ACC112 (cell line): Measurements from ENCODE around the gene ATAD2B.

Experiments used
- H2AFZ ChIP-seq: fragments of 200-600 bp; sonication (generic); one replicate; pipeline ENCODE4 v1.6.0; 2017; ENCODE audit warnings: antibody characterized with exemption, low read length; ENCODE audit not compliant: unreplicated experiment
- H3K27ac ChIP-seq: fragments of 200-600 bp; sonication (generic); 2 replicates; pipeline ENCODE4 v1.5.1; 2014; ENCODE audit warnings: low read depth, mild to moderate bottlenecking, antibody characterized with exemption, low read length, moderate library complexity
- H3K27me3 ChIP-seq: fragments of 200-600 bp; sonication (generic); 2 replicates; pipeline ENCODE4 v1.6.1; 2014; ENCODE audit warnings: mild to moderate bottlenecking, antibody characterized with exemption, low read length, moderate library complexity, mixed read lengths; ENCODE audit not compliant: insufficient read depth
- H3K36me3 ChIP-seq: fragments of 200-600 bp; sonication (generic); 2 replicates; pipeline ENCODE4 v1.6.1; 2016; ENCODE audit warnings: mild to moderate bottlenecking, antibody characterized with exemption, low read length, moderate library complexity, mixed read lengths; ENCODE audit not compliant: insufficient read depth
- H3K4me1 ChIP-seq: fragments of 200-600 bp; sonication (generic); one replicate; pipeline ENCODE4 v1.6.1; 2016; ENCODE audit warnings: low read length, mixed read lengths; ENCODE audit not compliant: insufficient read depth, unreplicated experiment, control insufficient read depth
- H3K4me3 ChIP-seq: fragments of 200-600 bp; sonication (generic); 2 replicates; pipeline ENCODE4 v1.5.1; 2014; ENCODE audit warnings: mild to moderate bottlenecking, low read depth, low read length
- H3K79me2 ChIP-seq: fragments of 200-600 bp; sonication (generic); one replicate; pipeline ENCODE4 v1.6.0; 2016; ENCODE audit warnings: low read length; ENCODE audit not compliant: control insufficient read depth, unreplicated experiment, insufficient read depth

Gene ATAD2B

GRCh38 chr2:23718931-23719700 lies 207.8 kb downstream of the ATAD2B start:
- Histone ChIP-seq H3K79me2 (peaks cover 2% of the 10 kb centered on the region), H3K4me3 (no peak overlapping the region), H2AFZ (no peak overlapping the region)

DNA sequence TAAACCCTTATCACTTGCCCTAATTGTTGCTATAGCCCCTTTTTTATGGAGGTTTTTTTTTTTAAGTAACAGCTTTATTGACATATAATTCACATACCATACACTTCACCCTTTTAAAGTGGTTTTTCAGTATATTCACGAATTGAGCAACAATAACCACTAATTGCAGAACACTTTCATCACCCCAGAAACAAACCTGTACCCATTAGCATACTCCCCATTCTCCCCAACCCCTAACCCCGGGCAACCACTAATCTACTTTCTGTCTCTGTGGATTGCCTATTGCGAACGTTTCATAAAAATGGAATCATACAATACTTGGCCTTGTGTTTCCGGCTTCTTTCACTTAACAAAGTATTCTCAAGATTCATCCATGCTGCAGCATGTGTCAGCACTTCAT lies 213.6 kb downstream of the ATAD2B start:
- H3K27me3 ChIP-seq = no peaks in the 10 kb centered on the region
- H3K79me2 ChIP-seq = no peaks in the 10 kb centered on the region
- no peaks in the 10 kb centered on the region for H3K4me1 ChIP-seq
- no peaks in the 10 kb centered on the region for H3K36me3 ChIP-seq
- no peak overlapping the region for H2AFZ ChIP-seq
- H3K27ac ChIP-seq = no peak overlapping the region
- no peak overlapping the region for H3K4me3 ChIP-seq

More at GRCh38 chr2:23718931-23719700, 207.8 kb downstream of the ATAD2B start:
- H3K36me3 ChIP-seq = 0 out of 2 replicates have a peak, but pooled peaks cover 4% of the 10 kb centered on the region
- H3K4me1 ChIP-seq = no peaks in the 10 kb centered on the region
- no peak overlapping the region for H3K27ac ChIP-seq
- H3K27me3 ChIP-seq = no peaks in the 10 kb centered on the region

- Histone ChIP-seq H3K36me3 (no peaks in the 10 kb centered on the region), H3K4me1 (no peaks in the 10 kb centered on the region), H3K27me3 (no peaks in the 10 kb centered on the region), H3K4me3 (no peak overlapping the region), H2AFZ (no peak overlapping the region), H3K27ac (no peak overlapping the region), H3K79me2 (no peaks in the 10 kb centered on the region)
Measured at GRCh38 chr2:23712756-23713151, 214.2 kb downstream of the ATAD2B start.

DNA sequence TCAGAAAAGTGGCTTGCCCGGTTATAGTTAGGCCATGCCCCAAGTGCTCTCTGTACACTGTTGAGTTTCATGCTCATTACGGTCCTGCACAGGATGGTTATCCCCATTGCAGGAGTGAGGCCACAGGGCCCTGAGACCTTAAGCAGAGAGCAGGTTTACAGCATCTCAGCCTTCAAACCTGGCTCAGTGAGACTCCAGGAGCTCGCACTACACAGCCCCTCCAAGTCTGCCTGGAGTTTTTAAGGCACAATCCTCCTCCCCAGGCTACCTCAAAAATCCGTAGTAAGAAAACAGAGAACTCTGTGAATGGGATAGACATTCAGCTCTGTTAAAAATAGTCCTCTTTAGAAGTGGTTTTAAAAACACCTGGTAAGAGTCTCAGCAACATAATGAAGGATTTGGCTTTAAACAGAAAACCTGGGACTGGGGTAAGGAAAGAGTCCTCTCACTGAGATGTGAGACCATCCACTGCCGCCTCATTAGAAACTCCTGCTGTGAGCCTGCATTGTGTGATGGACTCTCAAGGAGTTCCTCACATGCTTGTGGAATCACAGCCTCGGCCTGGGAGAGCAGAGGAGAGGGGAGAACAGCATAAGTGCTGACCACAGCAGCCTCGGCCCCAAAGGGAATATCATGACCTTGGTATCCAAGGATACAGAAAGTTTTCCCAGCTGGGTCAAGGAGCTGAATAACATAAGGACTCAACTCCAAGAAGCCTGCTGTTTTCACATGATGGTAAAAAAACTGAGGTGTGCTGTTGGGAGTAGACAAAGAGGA lies 214.8 kb downstream of the ATAD2B start:
- Histone ChIP-seq H3K4me1 (no peaks in the 10 kb centered on the region), H2AFZ (no peak overlapping the region), H3K4me3 (no peak overlapping the region), H3K36me3 (no peaks in the 10 kb centered on the region), H3K27ac (no peak overlapping the region), H3K27me3 (no peaks in the 10 kb centered on the region), H3K79me2 (no peaks in the 10 kb centered on the region)

- Histone ChIP-seq H3K4me1 (no peaks in the 10 kb centered on the region), H3K79me2 (no peaks in the 10 kb centered on the region), H3K36me3 (no peaks in the 10 kb centered on the region), H3K4me3 (no peak overlapping the region), H3K27me3 (no peaks in the 10 kb centered on the region), H2AFZ (no peak overlapping the region), H3K27ac (no peak overlapping the region)
Measured at GRCh38 chr2:23709311-23709710, 217.6 kb downstream of the ATAD2B start.

DNA sequence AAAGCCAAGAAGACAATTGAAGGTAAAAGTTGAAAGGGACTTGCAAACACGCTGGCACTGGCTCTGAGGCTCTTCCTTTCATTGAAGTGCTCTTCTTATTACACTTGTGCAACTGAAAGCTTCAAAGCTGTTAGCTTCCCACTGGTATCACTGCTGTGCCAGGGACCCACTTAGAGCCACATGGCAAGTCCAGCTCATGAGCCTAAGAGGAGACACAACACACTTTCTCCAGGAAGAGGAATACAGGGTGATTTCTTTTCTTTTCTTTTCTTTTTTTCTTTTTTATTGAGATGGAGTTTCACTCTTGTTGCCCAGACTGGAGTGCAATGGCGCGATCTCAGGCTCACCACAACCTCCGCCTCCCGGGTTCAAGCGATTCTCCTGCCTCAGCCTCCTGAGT lies 218.2 kb downstream of the ATAD2B start:
- Histone ChIP-seq H3K4me3 (no peak overlapping the region), H3K79me2 (no peaks in the 10 kb centered on the region), H3K4me1 (no peaks in the 10 kb centered on the region), H3K36me3 (no peaks in the 10 kb centered on the region), H3K27ac (no peak overlapping the region), H2AFZ (no peak overlapping the region), H3K27me3 (no peaks in the 10 kb centered on the region)

DNA sequence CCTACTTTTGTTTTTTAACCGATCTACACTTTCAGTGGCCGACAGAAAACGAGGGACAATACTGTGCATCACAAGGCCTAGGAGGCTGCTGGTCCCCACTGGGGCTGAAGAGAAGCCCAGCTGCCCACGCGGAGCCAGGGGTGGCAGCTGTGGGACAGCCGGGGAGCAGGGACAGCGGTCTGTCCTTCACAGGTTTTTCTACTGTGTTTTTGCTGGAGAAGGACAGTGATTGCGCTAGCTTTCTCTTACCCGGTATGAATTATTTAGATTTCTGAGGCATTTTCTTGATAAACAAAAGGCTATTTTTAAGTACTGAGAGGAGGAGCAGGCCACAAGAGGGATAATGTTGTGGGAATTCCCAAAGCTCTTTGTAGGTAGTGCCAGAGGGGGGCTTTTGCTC lies 219.8 kb downstream of the ATAD2B start:
- no peaks in the 10 kb centered on the region for H3K79me2 ChIP-seq
- H3K4me3 ChIP-seq = no peak overlapping the region
- H3K27ac ChIP-seq = no peak overlapping the region
- H3K4me1 ChIP-seq = no peaks in the 10 kb centered on the region
- no peaks in the 10 kb centered on the region for H3K27me3 ChIP-seq
- no peaks in the 10 kb centered on the region for H3K36me3 ChIP-seq
- H2AFZ ChIP-seq = no peak overlapping the region

DNA sequence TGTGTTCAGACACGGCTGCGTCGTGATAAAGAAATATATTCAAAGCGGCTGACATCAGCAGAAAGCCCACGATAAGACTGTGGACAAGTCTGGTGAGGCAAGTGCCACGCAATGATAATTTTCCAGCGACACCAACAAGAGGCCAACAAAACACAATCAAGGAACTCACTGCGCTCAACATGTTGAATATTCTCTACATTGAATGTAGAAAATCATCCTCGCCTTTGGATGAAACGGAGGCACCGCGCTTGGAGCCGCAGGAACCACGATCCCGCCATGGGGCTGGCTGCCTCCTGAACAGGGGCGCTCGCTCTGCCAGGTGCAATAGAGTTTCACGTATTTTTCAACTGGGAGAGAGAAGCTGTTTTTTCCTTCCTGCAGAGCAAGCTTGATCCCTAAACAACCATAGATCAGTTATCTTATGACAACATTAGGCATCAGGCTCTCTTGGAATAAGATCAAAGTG lies 220.3 kb downstream of the ATAD2B start:
- Histone ChIP-seq H2AFZ (no peak overlapping the region), H3K27ac (no peak overlapping the region), H3K4me1 (no peaks in the 10 kb centered on the region), H3K27me3 (no peaks in the 10 kb centered on the region), H3K36me3 (no peaks in the 10 kb centered on the region), H3K79me2 (no peaks in the 10 kb centered on the region), H3K4me3 (no peak overlapping the region)

DNA sequence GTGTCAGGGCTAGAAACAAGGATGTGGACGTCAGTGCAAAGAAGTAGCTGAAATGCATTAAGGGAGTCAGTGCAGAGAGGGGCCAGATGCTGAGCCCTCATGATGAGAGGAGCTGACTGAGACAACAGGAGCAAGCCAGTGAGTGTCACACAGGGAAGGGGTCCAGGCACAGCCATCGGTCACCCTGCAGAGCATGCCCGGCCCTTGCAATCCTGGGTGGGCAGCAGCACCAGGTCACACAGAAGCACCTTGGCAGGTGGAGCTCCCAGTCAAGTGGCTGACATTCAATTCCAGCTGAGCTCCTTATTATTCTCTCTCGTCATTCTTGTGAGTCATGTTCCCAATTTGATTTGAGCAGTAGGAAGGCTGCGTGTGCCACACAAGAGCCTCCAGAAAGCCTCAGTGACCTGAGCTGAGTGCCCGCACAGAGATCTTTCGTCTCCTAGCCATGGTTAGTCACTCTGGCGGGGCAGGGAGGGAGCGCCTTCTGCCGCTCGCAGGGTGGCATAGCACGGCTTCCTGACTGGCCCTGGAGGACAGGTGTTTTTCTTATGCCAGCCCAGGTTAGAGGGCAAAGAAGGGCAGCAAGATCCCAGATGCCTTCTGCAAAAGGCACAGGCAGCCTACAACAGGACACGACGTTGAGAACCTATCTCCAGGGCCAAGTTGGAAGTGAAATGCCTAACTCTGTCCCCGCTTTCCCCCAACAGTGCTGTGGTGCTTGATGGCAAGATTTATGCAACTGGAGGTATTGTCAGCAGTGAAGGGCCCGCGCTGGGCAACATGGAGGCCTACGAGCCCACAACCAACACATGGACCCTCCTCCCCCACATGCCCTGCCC lies 220.9 kb downstream of the ATAD2B start:
- H3K27me3 ChIP-seq = no peaks in the 10 kb centered on the region
- no peak overlapping the region for H3K4me3 ChIP-seq
- H3K79me2 ChIP-seq = no peaks in the 10 kb centered on the region
- H2AFZ ChIP-seq = no peak overlapping the region
- no peak overlapping the region for H3K27ac ChIP-seq
- no peaks in the 10 kb centered on the region for H3K36me3 ChIP-seq
- no peaks in the 10 kb centered on the region for H3K4me1 ChIP-seq

- Histone ChIP-seq H3K27me3 (no peaks in the 10 kb centered on the region), H3K4me3 (no peak overlapping the region), H3K36me3 (peaks cover 4% of the 10 kb centered on the region; the same call in 1 of the 2 replicates)
Measured at GRCh38 chr2:23703583-23704385, 223.1 kb downstream of the ATAD2B start.

More at GRCh38 chr2:23703583-23704385, 223.1 kb downstream of the ATAD2B start:
- no peaks in the 10 kb centered on the region for H3K79me2 ChIP-seq
- no peak overlapping the region for H3K27ac ChIP-seq
- H2AFZ ChIP-seq = no peak overlapping the region
- no peaks in the 10 kb centered on the region for H3K4me1 ChIP-seq
